ENCODE measurements around the gene MYL12A.
"Not testable (repeated sequence)": the region's sequence is repeated elsewhere in the genome, so short reads cannot be mapped to it uniquely, and the experiment has no call there.

Gene MYL12A

DNA sequence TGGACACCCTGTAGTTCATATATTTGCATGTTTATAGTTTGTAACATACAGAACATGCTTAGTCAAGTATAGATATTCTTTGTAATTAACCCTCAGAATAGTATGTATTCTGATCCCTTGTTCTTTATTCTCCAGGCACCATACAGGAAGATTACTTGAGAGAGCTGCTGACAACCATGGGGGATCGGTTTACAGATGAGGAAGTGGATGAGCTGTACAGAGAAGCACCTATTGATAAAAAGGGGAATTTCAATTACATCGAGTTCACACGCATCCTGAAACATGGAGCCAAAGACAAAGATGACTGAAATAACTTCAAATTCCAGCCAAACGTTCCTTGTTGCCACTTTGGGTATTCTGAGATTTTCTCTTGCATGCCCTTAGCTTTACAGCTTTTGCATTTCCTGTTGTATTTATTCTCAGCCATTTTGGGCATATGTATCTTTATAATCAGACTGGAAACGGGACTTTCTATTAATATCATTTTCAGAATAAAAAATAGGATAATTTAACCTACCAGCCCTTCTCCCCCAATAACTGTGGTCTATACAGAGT, 8.1 kb downstream of the MYL12A start:
- DNase-seq (ENCODE audit: low spot score), result no peak

- peak; percentile 27 for DNase-seq (ENCODE audit: low spot score)
Measured at GRCh38 chr18:3256693-3257626, 9.4 kb downstream of the MYL12A start.

- no peak for DNase-seq (ENCODE audit: low spot score)
Measured at GRCh38 chr18:3257627-3258120, 10.1 kb downstream of the MYL12A start.

DNA sequence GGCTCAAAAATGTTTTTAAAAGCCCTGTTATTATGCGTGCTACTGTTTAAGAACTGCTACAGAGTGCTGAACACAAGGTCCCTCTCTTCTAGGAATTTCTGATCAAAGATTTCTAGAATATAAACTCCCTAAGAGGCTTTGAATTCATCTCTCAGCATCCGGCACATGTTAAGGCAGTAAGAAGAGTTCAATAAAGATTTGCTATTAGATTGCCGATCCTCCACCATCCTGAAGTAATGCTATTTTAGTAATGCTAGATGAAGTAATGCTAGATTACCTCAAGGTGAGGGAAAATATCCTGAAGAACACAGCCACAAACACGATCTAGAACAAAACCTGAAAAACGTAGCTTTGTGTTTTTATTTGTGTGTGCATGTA, 13.4 kb downstream of the MYL12A start:
- no peak for DNase-seq (ENCODE audit: low spot score)

- peak; percentile 78 for DNase-seq (ENCODE audit: low spot score)
Measured at GRCh38 chr18:3261373-3262233, 14.0 kb downstream of the MYL12A start, which contains the start of gene MYL12B. TSS of gene MYL12B (plus strand) at chr18:3262133. CDS start at chr18:3272899, 10,766 bp downstream.

GRCh38 chr18:3262234-3263131, 14.9 kb downstream of the MYL12A start:
- no peak for DNase-seq (ENCODE audit: low spot score)

- no peak for DNase-seq (ENCODE audit: low spot score)
Measured at GRCh38 chr18:3263132-3263700, 15.6 kb downstream of the MYL12A start.

- DNase-seq (ENCODE audit: low spot score), result no peak
Measured at GRCh38 chr18:3264362-3264761, 16.8 kb downstream of the MYL12A start.

GRCh38 chr18:3265564-3266033, 18.0 kb downstream of the MYL12A start:
- peak; percentile 31 for DNase-seq (ENCODE audit: low spot score)

DNA sequence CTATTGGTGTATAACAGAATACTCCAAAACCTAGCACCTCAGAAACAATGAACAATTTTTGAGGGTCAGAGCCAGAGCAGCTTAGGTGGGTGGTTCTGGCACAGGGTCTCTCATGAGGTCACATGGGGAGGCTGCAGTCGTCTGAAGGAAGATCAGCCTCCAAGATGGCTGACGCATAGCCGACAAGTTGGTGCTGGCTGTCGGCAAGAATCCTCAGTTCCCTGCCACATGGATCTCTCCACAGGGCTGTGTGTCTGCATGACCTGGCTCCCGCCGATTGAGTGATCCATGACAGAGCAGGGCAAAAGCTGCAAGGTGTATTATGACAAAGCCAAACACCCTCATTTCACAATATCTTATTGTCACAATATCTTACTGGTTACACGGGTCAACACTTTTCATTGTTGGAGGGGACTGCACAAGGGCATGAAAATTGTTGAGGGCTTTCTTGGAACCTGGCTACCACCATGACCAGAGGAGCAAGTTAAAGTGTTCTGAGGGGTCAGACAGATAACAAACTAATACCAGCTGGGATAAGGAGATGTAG, 18.5 kb downstream of the MYL12A start:
- DNase-seq (ENCODE audit: low spot score), result no peak

GRCh38 chr18:3268306-3268705, 20.7 kb downstream of the MYL12A start:
- DNase-seq (ENCODE audit: low spot score), result no peak

- peak; percentile 63 for DNase-seq (ENCODE audit: low spot score)
Measured at GRCh38 chr18:3269241-3269913, 21.8 kb downstream of the MYL12A start.

- DNase-seq (ENCODE audit: low spot score), result no peak
Measured at GRCh38 chr18:3269914-3270299, 22.3 kb downstream of the MYL12A start.

DNA sequence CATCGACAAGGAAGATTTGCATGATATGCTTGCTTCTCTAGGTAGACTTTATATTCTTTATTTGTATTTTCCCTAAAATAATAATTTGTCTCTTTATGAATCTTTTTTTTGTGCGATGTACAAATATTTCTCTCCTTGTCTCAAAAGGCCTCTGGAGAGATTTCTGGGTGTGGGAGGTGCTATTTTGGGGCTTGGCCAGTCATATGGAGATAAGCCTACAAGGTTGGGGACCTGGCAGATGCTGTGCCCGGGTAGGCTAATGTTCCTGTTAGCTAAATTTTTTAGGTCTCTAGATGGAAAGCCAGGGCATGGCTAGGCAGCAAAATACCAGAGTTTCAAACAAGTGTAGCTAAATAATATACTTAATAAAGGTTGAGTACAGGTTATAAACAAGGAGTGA, 25.4 kb downstream of the MYL12A start:
- no peak for DNase-seq (ENCODE audit: low spot score)

DNA sequence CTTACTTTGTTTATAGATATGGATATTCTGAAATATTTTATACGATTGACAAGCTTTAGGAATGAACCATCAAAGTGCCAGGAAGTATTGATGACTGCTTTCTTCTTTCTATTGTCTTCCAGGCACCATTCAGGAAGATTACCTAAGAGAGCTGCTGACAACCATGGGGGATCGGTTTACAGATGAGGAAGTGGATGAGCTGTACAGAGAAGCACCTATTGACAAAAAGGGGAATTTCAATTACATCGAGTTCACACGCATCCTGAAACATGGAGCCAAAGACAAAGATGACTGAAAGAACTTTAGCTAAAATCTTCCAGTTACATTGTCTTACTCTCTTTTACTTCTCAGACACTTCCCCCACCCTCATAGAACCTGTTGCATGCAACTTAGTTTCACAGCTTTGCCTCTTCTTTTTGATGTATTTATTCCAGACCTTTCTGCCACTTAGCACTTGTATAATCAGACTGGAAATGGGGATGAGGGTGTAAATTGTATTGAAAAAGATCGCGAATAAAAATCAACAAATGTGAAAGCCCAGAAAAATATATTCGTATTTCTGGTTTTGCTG, 30.1 kb downstream of the MYL12A start:
- DNase-seq (ENCODE audit: low spot score), result not testable (repeated sequence)

DNA sequence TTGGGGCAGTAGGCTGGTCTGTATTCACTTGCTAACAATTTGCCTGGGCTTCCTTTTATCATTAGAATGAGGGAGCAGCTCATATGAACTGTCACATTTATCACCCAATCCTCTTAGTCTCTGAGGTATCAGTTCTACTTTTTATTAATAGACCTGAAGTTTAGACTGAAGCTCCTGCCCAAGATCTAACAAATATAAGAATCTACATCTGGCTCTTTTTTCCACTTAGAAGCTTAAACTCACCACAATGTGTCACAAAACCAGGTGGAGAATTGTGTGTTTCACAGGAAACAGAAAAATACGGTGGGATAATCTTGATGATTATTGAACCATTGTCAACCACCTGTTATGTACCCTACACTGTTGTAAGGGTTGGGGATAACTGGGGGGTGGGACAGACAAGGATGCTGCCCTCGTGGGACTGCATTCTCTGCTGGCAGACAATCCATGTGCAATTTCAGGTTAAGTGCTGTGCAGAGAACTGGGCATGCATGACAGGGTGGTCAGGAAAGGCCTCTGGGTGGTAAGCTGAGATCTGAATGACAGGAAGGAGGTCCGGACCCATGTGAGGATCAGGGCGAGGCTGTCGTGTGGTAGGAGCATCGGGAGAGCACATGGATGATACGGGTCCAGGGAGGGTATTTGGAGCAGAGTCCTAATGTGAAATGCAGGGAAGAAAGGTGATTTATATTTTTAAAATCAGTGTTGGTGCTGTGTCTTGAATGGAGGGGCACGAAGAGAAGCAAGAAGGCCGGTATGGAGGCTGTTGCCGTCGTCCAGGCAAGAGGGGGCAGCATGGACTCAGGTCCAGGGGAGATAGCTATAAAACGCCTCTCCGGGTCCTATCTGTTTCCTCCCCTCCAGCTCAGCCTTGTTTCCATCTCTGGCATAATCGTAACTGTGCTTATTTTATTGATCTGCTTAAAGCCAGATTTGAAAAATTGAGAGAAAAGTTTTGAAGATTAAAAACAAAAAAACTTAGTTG, 31.9 kb downstream of the MYL12A start:
- DNase-seq (ENCODE audit: low spot score), result no peak

DNA sequence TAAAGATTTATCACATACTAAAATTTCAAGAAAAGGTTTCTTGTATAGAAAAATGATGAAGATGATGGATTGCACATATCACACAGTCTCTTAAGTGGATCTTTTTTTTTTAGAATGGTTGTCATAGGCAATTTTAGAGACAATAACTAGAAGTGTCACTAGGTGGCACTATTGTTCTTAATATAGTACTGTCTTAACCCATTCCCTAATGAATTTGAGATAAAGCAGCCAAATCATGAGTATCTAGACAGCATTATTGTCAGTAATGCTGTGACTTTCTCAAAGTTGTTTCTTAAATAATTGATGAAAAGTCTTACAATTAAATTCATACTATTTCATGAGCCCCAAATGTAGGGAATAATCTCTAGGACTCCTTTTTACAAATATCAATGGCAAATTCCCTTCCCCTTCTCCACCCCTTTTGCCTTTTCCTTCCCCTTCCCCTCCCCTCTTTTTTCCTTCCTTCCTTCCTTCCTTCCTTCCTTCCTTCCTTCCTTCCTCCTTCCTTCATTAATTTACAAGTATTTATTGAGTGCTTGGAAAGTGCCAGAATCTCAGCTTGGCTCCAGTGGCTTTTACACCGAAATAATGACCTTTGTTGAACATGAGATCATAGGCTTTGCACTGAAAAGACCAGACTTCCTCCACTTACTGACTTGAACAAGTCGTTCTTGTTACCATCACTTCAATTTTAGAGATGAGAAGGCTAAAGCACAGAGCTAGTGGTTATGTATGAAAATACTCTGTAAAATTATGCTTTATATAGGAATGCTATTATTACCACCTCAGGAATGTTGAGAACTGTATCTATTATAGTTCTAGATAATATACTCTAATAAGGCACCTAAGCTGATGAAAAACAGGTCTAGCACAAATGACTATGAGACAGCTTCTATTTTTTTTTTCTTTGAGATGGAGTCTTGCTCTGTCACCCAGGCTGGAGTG, 34.1 kb downstream of the MYL12A start:
- DNase-seq (ENCODE audit: low spot score), result peak; percentile 73

Data from AG08395 (cell line).